OCI-M1 (cell line): Measurements from ENCODE around the gene JMJD4.

Experiments
- DNase-seq: peaks from one replicate; lab custom pipeline; 2025; lab: John Stamatoyannopoulos, UW

Gene JMJD4

GRCh38 chr1:227768640-227769039 is 33.5 kb upstream of the JMJD4 start:
- DNase-seq: no peak

GRCh38 chr1:227768125-227768439 is 33.0 kb upstream of the JMJD4 start:
- no peak for DNase-seq

GRCh38 chr1:227767401-227768124 is 32.5 kb upstream of the JMJD4 start:
- DNase-seq: no peak

GRCh38 chr1:227766653-227767277 is 31.7 kb upstream of the JMJD4 start:
- no peak for DNase-seq

GRCh38 chr1:227766015-227766634 is 31.0 kb upstream of the JMJD4 start:
- no peak for DNase-seq

GRCh38 chr1:227765261-227766014 is 30.3 kb upstream of the JMJD4 start:
- no peak for DNase-seq

- no peak for DNase-seq
Measured at GRCh38 chr1:227764019-227764391, 28.9 kb upstream of the JMJD4 start.

GRCh38 chr1:227763246-227764018 is 28.3 kb upstream of the JMJD4 start:
- no peak for DNase-seq

- peak; percentile 91 for DNase-seq
Measured at GRCh38 chr1:227762231-227762911, 27.3 kb upstream of the JMJD4 start.

- no peak for DNase-seq
Measured at GRCh38 chr1:227761621-227762230, 26.6 kb upstream of the JMJD4 start.

GRCh38 chr1:227760377-227760776 is 25.3 kb upstream of the JMJD4 start:
- DNase-seq: no peak

GRCh38 chr1:227759341-227760300 is 24.5 kb upstream of the JMJD4 start:
- no peak for DNase-seq

GRCh38 chr1:227758366-227758765 is 23.3 kb upstream of the JMJD4 start:
- DNase-seq: no peak

GRCh38 chr1:227757781-227758180 is 22.7 kb upstream of the JMJD4 start:
- DNase-seq: no peak

GRCh38 chr1:227756172-227756959 is 21.3 kb upstream of the JMJD4 start:
- no peak for DNase-seq

GRCh38 chr1:227754958-227755357 is 19.9 kb upstream of the JMJD4 start:
- no peak for DNase-seq

- DNase-seq: no peak
Measured at GRCh38 chr1:227753999-227754711, 19.1 kb upstream of the JMJD4 start.
